PC-9 (cell line): ENCODE measurements around the gene TELO2.

Source experiments
- CTCF ChIP-seq: fragments of 200-600 bp; sonication (generic); conservative IDR thresholded peaks from 2 replicates; pipeline ENCODE4 v1.6.1; 2017; ENCODE audit warnings: mixed run types, antibody characterized with exemption, mild to moderate bottlenecking, moderate library complexity
- EZH2 ChIP-seq: fragments of 200-600 bp; sonication (generic); IDR thresholded peaks from 2 replicates; pipeline ENCODE4 v1.8.0; 2017; ENCODE audit warnings: antibody characterized with exemption, low read depth

DNA sequence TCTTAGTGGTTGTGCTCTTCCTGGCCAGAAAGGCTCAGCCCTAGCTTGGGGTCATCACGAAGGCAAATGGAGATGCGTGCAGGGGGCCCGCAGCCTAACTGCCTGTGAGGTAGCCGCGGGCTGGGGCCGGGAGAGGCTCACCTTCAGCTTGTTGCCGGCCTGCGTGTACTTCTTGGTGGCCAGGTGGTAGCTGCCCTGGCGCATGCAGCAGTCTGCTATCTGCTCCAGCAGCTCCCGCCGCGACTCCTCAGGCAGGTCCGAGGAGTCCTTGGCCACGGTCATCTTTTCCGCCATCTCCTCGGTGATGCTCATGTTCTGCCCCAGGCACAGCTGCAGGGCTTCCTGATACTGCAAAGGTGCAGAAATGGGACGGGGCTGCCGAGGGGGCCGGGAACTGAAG is 27.3 kb downstream of the TELO2 start:
- no peak for TF ChIP-seq EZH2
- no peak for TF ChIP-seq CTCF
